Measurements from ENCODE around the gene IL2RA. TPM values are rescaled to one million over a fixed set of nuclear protein-coding genes. Genes with fewer than 3 reads are reported as not detected.
A peak's percentile ranks its signal among the peaks of the same experiment; 100 is the strongest.

Gene IL2RA
- total RNA-seq, 1 donor from 2014 or later: 1.4 TPM

DNA sequence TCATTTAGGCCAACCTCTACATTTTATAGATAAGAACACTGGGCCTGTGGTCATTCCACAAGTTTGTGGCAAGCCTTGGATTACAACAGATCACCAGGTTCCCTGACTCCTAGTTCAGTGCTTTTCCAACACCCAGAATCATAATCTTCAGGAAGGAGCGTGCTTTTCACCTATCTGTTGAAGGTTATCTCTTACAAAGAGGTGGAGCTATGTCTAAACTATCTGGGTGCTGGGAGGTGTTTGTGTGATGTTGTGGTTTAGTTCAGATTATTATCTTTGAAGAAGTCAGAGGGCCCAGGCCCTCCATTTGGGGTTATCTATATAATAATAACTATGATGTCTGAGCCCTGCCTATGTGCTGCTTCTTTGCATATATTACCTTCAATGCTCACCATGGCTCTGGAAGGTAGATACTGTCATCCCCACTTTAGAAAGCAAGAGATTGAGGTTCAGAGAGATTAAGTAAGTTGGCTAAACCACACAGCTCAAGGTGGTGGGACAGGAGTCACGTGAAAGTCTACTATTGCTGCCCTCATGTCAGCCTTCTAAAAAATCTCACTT is 24.0 kb downstream of the IL2RA start:
- DNase-seq (ENCODE audit: low spot score): peak; percentile 7

GRCh38 chr10:6037422-6037821 is 24.7 kb downstream of the IL2RA start:
- peak; percentile 4 for DNase-seq (ENCODE audit: low spot score)

- peak; percentile 9 for DNase-seq (ENCODE audit: low spot score)
Observed at GRCh38 chr10:6036861-6037321, 25.3 kb downstream of the IL2RA start.

- peak; percentile 0 for DNase-seq (ENCODE audit: low spot score)
Observed at GRCh38 chr10:6035931-6036575, 26.1 kb downstream of the IL2RA start.

- DNase-seq (ENCODE audit: low spot score): peak; percentile 7
Observed at GRCh38 chr10:6035101-6035834, 26.9 kb downstream of the IL2RA start.

GRCh38 chr10:6034371-6034770 is 27.8 kb downstream of the IL2RA start:
- DNase-seq (ENCODE audit: low spot score): no peak

DNA sequence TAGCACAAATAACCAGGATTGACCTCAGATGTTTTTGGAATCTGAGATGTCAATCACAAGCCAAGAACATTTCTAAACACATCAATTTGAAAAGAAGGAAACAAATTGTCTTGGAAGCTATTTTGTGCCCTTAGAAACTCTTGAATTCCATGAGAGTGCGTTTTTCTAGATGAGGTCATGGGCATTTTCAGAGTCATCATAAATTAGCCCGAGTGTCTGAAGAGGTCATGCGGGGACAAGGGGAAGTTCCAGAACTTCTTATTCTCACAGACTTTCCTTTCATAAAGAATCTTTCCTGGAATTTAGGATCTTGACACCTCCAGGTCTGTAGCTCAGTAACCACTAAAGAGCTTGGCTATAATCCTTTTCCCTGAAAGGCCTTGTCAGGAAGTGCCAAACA is 28.2 kb downstream of the IL2RA start:
- DNase-seq (ENCODE audit: low spot score): peak; percentile 10

GRCh38 chr10:6030940-6031339 is 31.2 kb downstream of the IL2RA start:
- no peak for DNase-seq (ENCODE audit: low spot score)

- DNase-seq (ENCODE audit: low spot score): no peak
Observed at GRCh38 chr10:6030217-6030616, 31.9 kb downstream of the IL2RA start.

- peak; percentile 4 for DNase-seq (ENCODE audit: low spot score)
Observed at GRCh38 chr10:6027929-6028328, 34.2 kb downstream of the IL2RA start.

- DNase-seq (ENCODE audit: low spot score): no peak
Observed at GRCh38 chr10:6025683-6026255, 36.4 kb downstream of the IL2RA start.

DNA sequence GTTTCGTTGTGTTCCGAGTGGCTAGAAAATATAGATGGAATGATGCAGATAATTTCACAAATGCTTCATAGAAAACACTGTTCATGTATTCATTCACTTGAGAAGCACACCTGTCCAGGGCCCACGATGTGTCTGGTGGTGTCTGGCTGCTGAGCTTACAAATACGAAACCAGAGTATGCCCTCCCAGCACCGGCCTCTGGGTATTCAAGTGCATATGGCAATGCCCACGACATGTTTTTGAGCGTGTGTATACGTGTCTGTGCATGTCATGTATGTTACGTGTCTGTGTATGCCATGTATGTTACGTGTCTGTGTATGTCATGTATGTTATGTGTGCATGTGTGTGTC is 37.9 kb downstream of the IL2RA start:
- peak; percentile 6 for DNase-seq (ENCODE audit: low spot score)

DNA sequence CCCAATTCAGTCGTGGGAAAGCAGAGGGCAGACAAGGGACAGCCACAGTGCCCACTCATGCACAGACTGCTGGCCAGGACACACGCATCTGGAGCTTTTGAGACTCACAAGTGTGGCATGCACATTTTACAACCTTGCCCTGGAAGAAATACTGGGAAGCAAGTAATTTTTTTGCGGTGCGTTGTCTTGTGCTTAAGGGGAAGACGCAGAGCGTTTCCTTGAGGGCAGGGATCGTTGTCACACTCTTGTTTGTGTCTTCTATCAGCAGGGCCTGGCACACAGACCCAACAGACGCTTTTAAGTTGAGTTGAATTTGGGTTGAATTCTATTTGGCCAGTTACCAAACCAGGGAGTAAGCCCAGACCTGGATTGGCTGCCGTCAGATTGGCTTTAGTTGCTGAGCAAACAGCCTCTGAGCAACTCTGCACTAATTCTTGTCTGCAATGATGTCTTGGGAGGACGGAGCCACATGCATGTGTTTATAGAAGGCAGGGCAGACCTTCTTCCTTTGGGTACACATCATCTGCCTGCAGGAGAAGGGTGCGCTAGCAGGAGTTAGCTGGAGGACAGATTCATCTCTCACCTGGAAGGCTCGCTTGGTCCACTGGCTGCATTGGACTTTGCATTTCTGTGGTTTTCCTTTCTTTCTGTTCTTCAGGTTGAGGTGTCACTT is 38.4 kb downstream of the IL2RA start:
- DNase-seq (ENCODE audit: low spot score): peak; percentile 9

- peak; percentile 9 for DNase-seq (ENCODE audit: low spot score)
Observed at GRCh38 chr10:6022660-6023059, 39.5 kb downstream of the IL2RA start.

- peak; percentile 34 for DNase-seq (ENCODE audit: low spot score)
Observed at GRCh38 chr10:6020826-6021225, 41.3 kb downstream of the IL2RA start.

- no peak for DNase-seq (ENCODE audit: low spot score)
Observed at GRCh38 chr10:6019796-6020195, 42.4 kb downstream of the IL2RA start.

DNA sequence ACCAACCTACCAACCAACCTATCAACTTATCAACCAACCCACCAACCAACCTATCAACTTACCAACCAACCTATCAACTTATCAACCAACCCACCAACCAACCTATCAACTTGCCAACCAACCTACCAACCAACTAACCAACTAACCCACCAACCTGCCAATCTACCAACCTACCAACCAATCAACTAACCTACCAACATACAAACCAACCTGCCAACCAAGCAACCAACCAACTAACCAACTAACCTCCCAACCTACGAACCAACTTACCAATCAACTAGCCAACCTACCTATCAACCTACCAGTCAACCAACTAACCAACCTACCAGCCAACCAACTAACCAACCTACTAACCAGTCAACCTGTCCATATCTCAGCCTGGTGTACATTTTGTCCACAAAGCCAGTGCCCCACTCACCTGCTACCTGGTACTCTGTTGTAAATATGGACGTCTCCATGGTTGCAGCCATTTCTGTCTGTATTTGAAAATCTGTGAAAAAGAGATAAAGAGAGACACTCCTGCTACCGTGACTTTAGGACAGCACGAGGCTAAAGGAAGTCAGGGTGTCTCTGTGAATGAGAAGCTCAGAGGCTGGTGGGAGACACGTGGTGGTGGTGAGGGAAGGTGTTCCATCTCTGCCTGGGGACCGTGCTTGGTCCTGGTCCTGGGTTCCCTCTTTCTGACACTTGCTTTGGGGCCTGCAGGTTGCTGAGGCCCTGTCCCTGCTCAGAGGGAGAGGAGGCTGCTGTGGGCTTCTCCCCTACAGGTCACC is 43.0 kb downstream of the IL2RA start:
- DNase-seq (ENCODE audit: low spot score): no peak

DNA sequence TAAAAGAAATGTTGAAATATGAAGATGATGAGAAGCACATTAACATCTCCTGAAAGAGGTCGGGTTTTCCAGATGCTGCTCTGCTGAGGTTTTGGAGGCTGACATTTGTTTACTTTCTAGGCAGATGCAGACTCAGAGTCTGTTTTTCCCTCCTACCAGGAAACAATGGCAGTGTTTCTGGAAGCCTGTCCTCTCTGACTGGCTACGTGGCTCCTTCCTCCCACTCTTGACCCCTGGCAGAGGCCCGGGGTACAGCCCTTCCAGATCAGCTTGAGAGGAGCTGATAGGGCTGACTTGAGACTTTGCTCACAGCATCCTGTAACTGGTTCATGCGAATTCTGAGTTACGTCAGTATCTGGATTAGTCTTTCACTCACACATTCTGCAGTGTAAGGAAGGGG is 43.7 kb downstream of the IL2RA start:
- peak; percentile 60 for DNase-seq (ENCODE audit: low spot score)

- DNase-seq (ENCODE audit: low spot score): no peak
Observed at GRCh38 chr10:6017781-6018354, 44.3 kb downstream of the IL2RA start.

DNA sequence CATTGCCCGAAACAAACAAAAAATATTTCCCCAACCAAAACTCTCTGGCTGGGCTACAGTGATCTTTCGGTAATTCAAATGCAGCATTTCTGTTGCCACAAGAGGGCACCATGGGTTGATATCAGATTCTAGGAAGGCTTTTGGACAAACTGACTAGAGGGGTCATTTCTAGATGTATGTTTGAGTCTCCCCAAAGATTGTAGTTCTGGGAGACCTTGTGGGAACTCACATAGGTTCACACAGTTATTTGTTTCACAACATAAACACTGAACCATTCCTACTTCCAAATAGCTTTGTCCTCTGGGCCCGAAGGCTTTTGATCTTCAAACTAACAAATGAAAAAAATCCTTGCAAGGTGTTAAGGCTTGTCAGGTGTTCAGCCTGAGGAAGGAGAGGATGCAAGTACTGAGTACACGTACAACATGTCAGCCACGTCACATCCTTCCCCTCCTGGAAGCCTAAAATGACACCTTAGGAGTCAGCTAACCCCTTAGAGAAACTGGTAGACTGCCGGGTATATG is 47.9 kb downstream of the IL2RA start:
- DNase-seq (ENCODE audit: low spot score): peak; percentile 74

All from mucosa of gallbladder (tissue), 1 donor.